ENCODE results near the gene NOVA2.
A peak's percentile ranks its signal among the peaks of the same experiment; 100 is the strongest.

The NOVA2 gene

DNA sequence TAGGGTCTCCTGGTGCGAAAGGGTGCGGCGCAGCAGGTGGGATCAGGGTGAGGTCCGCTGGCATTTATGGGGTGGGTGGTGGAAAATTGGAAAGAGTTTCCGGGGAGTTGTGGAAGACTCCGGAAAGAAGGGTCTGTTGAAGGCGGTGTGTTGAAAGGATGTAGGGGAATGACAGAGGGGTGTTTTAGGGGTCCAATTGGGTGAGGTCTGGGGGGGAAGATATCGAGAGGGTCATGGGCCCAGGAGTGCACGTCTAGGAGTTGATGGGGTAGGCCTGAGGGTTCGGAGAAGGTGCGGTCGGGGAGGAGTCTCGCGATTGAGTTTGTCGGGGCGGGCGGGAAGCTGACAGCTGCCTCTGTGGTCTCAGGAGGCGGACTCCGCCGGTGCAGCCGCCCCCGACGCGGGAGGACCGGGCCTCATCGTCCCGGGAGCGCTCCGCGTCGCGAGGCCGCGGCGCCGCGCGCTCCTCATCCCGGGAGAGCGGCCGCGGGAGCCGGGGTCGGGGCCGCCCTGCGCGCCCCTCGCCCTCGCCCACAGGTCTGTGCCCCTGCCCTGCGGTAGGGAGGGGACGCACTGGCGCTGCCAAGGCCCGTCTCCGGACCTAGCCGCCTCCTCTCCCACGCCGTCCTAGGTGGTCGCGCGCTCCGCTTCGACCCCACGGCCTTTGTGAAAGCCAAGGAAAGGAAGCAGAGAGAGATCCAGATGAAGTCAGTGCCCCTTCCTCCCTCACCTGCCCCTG lies 42.2 kb upstream of the NOVA2 start:
- no peak for DNase-seq (ENCODE audit: low read depth, low spot score)
- POLR2A ChIA-PET = no interaction called here
- CTCF ChIA-PET = interaction anchor here (0.9 to 23.4 kb wide), 13 partner anchors 10 to 256 kb away, joined by 3 to 523 read pairs (median 8); no protein-coding TSS in a partner anchor
- TF ChIP-seq, protein P1, sequence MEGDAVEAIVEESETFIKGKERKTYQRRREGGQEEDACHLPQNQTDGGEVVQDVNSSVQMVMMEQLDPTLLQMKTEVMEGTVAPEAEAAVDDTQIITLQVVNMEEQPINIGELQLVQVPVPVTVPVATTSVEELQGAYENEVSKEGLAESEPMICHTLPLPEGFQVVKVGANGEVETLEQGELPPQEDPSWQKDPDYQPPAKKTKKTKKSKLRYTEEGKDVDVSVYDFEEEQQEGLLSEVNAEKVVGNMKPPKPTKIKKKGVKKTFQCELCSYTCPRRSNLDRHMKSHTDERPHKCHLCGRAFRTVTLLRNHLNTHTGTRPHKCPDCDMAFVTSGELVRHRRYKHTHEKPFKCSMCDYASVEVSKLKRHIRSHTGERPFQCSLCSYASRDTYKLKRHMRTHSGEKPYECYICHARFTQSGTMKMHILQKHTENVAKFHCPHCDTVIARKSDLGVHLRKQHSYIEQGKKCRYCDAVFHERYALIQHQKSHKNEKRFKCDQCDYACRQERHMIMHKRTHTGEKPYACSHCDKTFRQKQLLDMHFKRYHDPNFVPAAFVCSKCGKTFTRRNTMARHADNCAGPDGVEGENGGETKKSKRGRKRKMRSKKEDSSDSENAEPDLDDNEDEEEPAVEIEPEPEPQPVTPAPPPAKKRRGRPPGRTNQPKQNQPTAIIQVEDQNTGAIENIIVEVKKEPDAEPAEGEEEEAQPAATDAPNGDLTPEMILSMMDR (IDR thresholded peaks at IDR 0.05; ENCODE audit: insufficient read depth, low read length, missing control alignments) = no peak
- H3K4me3 ChIP-seq (ENCODE audit: low read depth, low read length) = peak overlapping the region; percentile 62

DNA sequence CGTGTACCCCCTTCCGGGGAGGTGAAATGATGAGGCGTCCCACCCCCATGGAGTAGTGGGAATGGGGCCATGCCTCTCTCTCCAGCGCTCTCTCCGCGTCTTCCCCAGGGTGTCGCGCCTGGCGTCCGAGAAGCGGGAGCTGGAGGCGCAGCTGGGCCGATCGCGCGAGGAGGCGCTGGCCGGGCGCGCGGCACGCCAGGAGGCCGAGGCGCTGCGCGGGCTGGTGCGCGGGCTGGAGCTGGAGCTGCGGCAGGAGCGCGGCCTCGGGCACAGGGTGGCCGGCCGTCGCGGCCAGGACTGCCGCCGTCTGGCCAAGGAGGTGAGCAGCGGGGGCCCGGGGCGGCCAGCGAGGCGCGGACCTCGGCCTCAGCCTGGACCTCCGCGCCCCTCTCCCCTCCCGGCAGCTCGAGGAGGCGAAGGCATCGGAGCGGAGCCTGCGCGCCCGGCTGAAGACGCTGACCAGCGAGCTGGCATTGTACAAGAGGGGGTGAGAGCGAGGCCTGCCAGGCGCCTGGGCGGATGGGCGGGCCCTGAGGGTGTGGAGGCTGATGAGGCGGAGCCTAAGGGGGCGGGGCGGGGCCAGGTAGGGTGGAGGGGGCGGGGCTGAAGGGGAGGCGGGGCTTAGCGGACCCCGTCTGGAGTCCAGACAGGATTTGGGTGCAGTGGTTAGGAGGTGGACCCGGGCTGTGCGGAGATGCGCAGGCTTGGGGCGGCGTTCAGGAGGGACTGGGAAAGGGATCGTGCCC lies 41.4 kb upstream of the NOVA2 start:
- TF ChIP-seq, protein P1 (IDR thresholded peaks at IDR 0.05; ENCODE audit: insufficient read depth, low read length, missing control alignments) = no peak
- no peak for DNase-seq (ENCODE audit: low read depth, low spot score)
- CTCF ChIA-PET = interaction anchor here (1.0 to 23.4 kb wide), 8 partner anchors 10 to 257 kb away, joined by 3 to 523 read pairs (median 10); no protein-coding TSS in a partner anchor
- POLR2A ChIA-PET = no interaction called here
- peak overlapping the region; percentile 20 for H3K4me3 ChIP-seq (ENCODE audit: low read depth, low read length)

DNA sequence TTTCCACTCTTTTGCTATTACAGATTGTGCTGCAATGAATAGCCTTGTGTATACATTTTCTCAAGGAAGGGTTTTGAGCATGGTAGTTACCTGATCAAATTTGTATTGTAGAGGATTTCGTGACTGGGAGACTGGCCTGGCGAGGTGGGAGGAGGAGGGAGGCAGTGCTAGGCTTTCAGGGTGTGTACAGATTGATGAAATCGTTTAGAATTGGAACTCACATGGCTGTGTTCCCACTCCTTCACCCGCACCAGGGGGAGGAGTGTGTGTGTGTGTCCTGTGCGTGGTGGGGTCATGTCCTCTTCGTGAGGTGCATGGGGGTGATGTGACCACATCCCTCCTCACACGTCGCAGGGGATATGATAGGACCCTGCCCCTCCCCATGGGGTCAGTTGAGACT lies 40.9 kb upstream of the NOVA2 start:
- no peak overlapping the region for H3K4me3 ChIP-seq (ENCODE audit: low read depth, low read length)
- TF ChIP-seq, protein P1 (IDR thresholded peaks at IDR 0.05; ENCODE audit: insufficient read depth, low read length, missing control alignments) = no peak
- ChIA-PET CTCF (interaction anchor here (1.0 to 23.4 kb wide), 6 partner anchors 9 to 250 kb away, joined by 3 to 523 read pairs (median 17); no protein-coding TSS in a partner anchor), POLR2A (no interaction called here)
- DNase-seq (ENCODE audit: low read depth, low spot score) = no peak

DNA sequence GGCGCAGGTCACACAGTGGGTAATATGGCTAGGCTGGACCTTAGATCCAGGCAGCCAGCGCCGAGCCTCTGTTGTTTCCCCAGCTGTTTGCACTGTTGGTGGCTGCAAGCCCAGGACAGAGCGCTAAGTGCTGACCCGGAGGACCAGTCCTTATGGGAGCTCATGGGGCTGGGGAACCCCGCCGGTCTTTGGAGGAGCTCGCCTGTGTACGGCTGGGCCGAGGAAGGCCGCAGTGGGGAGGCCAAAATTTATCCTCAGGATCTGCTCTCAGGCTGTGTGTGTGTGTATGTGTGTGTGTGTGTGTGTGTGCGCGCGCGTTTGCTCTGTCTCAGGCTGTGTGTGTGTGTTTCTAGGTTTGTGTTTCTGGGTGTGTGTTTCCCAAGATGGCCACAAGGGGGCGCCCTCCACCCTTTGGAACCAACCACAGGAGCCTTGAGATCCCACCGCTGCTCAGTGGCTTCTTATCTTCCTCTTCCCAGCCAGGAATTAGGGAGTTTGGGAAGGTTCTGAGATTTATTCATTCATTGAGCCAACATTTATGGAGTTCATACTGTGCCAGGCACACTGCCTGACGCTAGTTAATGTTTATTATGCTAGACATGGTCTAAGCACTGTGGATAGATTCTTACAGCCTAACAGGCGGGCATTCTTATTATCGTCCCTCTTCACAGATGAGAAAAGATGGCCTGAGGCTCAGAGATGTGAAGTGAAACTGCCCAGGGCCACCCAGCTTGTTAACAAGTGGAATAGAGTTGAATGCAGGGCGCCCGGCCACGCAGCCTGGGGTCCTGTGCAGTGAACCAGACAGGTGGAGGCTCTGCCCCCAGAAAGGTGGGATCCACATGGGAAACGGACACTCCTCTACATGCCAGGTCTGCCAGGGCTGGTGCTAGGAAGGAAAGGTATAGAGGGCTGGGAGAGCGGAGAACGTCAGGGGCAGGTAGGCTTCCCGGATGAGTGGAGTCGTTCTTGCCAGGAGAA lies 36.2 kb upstream of the NOVA2 start:
- no peak overlapping the region for H3K4me3 ChIP-seq (ENCODE audit: low read depth, low read length)
- CTCF ChIA-PET = interaction anchor here (0.6 to 4.2 kb wide), 23 partner anchors 10 to 272 kb away, joined by 3 to 39 read pairs (median 5); partner anchors contain the start of genes CCDC61, IGFL4, MYPOP and PGLYRP1
- no peak for DNase-seq (ENCODE audit: low read depth, low spot score)
- TF ChIP-seq, protein P1 (IDR thresholded peaks at IDR 0.05; ENCODE audit: insufficient read depth, low read length, missing control alignments) = peak; percentile 86
- POLR2A ChIA-PET = no interaction called here

DNA sequence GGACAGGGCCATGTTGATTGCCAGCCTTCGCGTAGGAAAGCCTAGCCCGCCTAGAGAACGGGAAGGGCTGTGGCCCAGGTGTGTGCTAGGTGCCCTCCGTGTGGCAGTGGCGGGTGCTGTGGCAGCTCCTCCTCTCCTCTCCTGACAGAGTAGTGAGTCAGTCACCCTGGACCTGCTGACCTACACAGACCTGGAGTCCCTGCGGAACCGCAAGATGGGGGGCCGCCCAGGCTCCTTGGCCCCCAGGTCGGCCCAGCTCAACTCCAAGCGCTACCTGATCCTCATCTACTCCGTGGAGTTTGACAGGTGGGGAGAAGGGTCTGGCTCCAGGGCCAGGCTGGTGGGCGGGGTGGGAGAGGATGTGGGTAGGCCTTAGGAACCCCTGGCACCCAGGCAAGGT lies 32.7 kb upstream of the NOVA2 start:
- CTCF ChIA-PET = interaction anchor here (0.8 to 2.6 kb wide), 5 partner anchors 11 to 189 kb away, joined by 3 to 14 read pairs (median 6); no protein-coding TSS in a partner anchor
- POLR2A ChIA-PET = no interaction called here
- DNase-seq (ENCODE audit: low read depth, low spot score) = no peak
- TF ChIP-seq, protein P1 (IDR thresholded peaks at IDR 0.05; ENCODE audit: insufficient read depth, low read length, missing control alignments) = no peak
- no peak overlapping the region for H3K4me3 ChIP-seq (ENCODE audit: low read depth, low read length)

All from AG04449 (cell line).